HepG2 (cell line): ENCODE data around the gene VWA1. TPM values are rescaled to one million over a fixed set of nuclear protein-coding genes. Genes with fewer than 3 reads are reported as not detected.
A peak's percentile ranks its signal among the peaks of the same experiment; 100 is the strongest.

Experiments
- ATAC-seq: fragments of 200-7000 bp; cut with Tn5 transposase; 3 replicates; pipeline ENCODE4 v1.9.1; 2020; ENCODE audit warnings: mild to moderate bottlenecking, moderate library complexity
- BruUV-seq: library from RNA; stranded (reverse); fragments of 400-500 nt; replicated peaks from 2 replicates; lab custom pipeline; 2021; lab: Mats Ljungman, UMichigan
- CTCF ChIA-PET: fragments of 300-600 bp; formaldehyde crosslinking; extraction: SDS; loops from one replicate; lab custom pipeline; 2021; ENCODE audit warnings: low total read pairs, inconsistent platforms, low intra/inter-chr PET ratio; lab: Yijun Ruan, JAX
- POLR2A ChIA-PET: fragments of 350-600 bp; sonication (Branson Sonifier 250); formaldehyde crosslinking; loops from one replicate; lab custom pipeline; 2020; ENCODE audit warnings: antibody characterized with exemption, inconsistent platforms; lab: Yijun Ruan, JAX
- DNase-seq: peaks from one replicate; pipeline ENCODE4 v3.0.0-alpha.2; 2015; ENCODE audit warnings: low spot score
- FAIRE-seq: peaks from 3 replicates; lab custom pipeline; 2011; peaks lifted over from hg19 to GRCh38; lab: Jason Lieb, UNC
- H2AFZ ChIP-seq: one replicate; pipeline ENCODE4 v1.6.1; 2011; ENCODE audit warnings: low read length, inconsistent platforms
- H3K27ac ChIP-seq: fragments of 300-600 bp; 3 replicates; pipeline ENCODE4 v1.8.0; 2011; ENCODE audit warnings: mixed run types, mild to moderate bottlenecking, mixed read lengths, low read length, inconsistent platforms; ENCODE audit not compliant: insufficient read depth; ENCODE audit errors: extremely low read length
- H3K27me3 ChIP-seq, 2 experiments: fragments of 200-600 bp in 1 of 2; 2 replicates in 1 of 2; 3 replicates in 1 of 2; pipeline versions ENCODE4 v1.6.0 to v1.8.0; 2011; ENCODE audit warnings: low read length in 2 of 2, mild to moderate bottlenecking in 2 of 2, moderate library complexity in 2 of 2, inconsistent platforms in 1 of 2; ENCODE audit not compliant: insufficient read depth in 2 of 2, control insufficient read depth in 1 of 2
- H3K36me3 ChIP-seq, 2 experiments: fragments of 200-600 bp in 1 of 2; replicated peaks in 1 of 2; 2 replicates in 1 of 2; 3 replicates in 1 of 2; pipeline versions ENCODE4 v1.5.1 to v1.8.0; 2011; ENCODE audit warnings: low read length in 2 of 2, inconsistent platforms in 1 of 2; ENCODE audit not compliant: insufficient read depth in 2 of 2, control insufficient read depth in 1 of 2
- H3K4me1 ChIP-seq: 2 replicates; pipeline ENCODE4 v1.5.1; 2012; ENCODE audit warnings: low read length, inconsistent platforms; ENCODE audit not compliant: insufficient read depth
- H3K4me2 ChIP-seq: 2 replicates; pipeline ENCODE4 v1.6.0; 2011; ENCODE audit warnings: low read depth, low read length, inconsistent platforms
- H3K4me3 ChIP-seq, 3 experiments: fragments of 200-600 bp in 1 of 3; sonication (generic), shearing (Covaris generic) in 1 of 3; replicated peaks in 1 of 3; 2 replicates each; pipeline ENCODE4 v1.5.1; 2011 to 2016; ENCODE audit warnings: low read length in 3 of 3, inconsistent platforms in 2 of 3, low read depth in 2 of 3, mild to moderate bottlenecking in 2 of 3, control low read depth in 1 of 3, mixed read lengths in 1 of 3; ENCODE audit not compliant: insufficient read depth in 1 of 3
- H3K79me2 ChIP-seq: one replicate; pipeline ENCODE4 v1.6.1; 2011; ENCODE audit warnings: low read length, inconsistent platforms; ENCODE audit not compliant: insufficient read depth
- H3K9ac ChIP-seq: 2 replicates; pipeline ENCODE4 v1.6.0; 2011; ENCODE audit warnings: mild to moderate bottlenecking, low read depth, low read length, inconsistent platforms; ENCODE audit not compliant: insufficient read depth
- H3K9me3 ChIP-seq: 2 replicates; pipeline ENCODE4 v1.5.1; 2012; ENCODE audit warnings: mild to moderate bottlenecking, low read length
- H4K20me1 ChIP-seq: 2 replicates; pipeline ENCODE4 v1.6.0; 2011; ENCODE audit warnings: inconsistent platforms, mild to moderate bottlenecking, low read length, moderate library complexity; ENCODE audit not compliant: insufficient read depth
- KLF12 ChIP-seq: sonication (generic); formaldehyde crosslinking; IDR thresholded peaks from 2 replicates; pipeline ENCODE4 v1.4.0; 2020; ENCODE audit warnings: missing genetic modification reagents, borderline replicate concordance
- NR2F6 ChIP-seq, 2 experiments: IDR thresholded peaks; 2 replicates each; pipeline ENCODE4 v1.6.1; 2016; ENCODE audit warnings: antibody characterized with exemption in 1 of 2, mild to moderate bottlenecking in 1 of 2
- PRDM15 ChIP-seq: sonication (generic); formaldehyde crosslinking; IDR thresholded peaks from 2 replicates; pipeline ENCODE4 v1.4.0; 2020; ENCODE audit warnings: missing genetic modification reagents
- RBM22 ChIP-seq: fragments of 200-400 bp; formaldehyde crosslinking; optimal IDR thresholded peaks from 2 replicates; pipeline ENCODE3; 2017; ENCODE audit warnings: mild to moderate bottlenecking, low read length, moderate library complexity
- RFXAP ChIP-seq: sonication (generic); formaldehyde crosslinking; IDR thresholded peaks from 2 replicates; pipeline ENCODE4 v1.4.0; 2020; ENCODE audit warnings: missing genetic modification reagents, borderline replicate concordance
- ZBTB1 ChIP-seq: sonication (generic); formaldehyde crosslinking; IDR thresholded peaks from 2 replicates; pipeline ENCODE4 v1.4.0; 2020; ENCODE audit warnings: missing genetic modification reagents, borderline replicate concordance
- ZBTB8A ChIP-seq: sonication (generic); formaldehyde crosslinking; IDR thresholded peaks from 2 replicates; pipeline ENCODE4 v1.4.0; 2020; ENCODE audit warnings: mild to moderate bottlenecking, low read depth, missing genetic modification reagents, borderline replicate concordance
- ZFYVE20 ChIP-seq: sonication (generic); formaldehyde crosslinking; IDR thresholded peaks from 2 replicates; pipeline ENCODE4 v1.8.0; 2023; ENCODE audit warnings: low read depth, mild to moderate bottlenecking, moderate library complexity, missing genetic modification reagents, borderline replicate concordance
- ZNF230 ChIP-seq: sonication (generic); formaldehyde crosslinking; IDR thresholded peaks from 2 replicates; pipeline ENCODE4 v1.4.0; 2020; ENCODE audit warnings: mild to moderate bottlenecking, missing genetic modification reagents
- ZNF275 ChIP-seq: sonication (generic); formaldehyde crosslinking; IDR thresholded peaks from 2 replicates; pipeline ENCODE4 v1.8.0; 2022; ENCODE audit warnings: missing genetic modification reagents, mild to moderate bottlenecking, inconsistent platforms, borderline replicate concordance
- ZNF713 ChIP-seq: sonication (generic); formaldehyde crosslinking; IDR thresholded peaks from 2 replicates; pipeline ENCODE4 v1.4.0; 2020; ENCODE audit warnings: mild to moderate bottlenecking, missing genetic modification reagents
- WGBS: methylation state at CpG from one replicate; pipeline ENCODE4 v1.1.6; 2017; ENCODE audit warnings: low lambda C conversion rate; 5-methylcytosine and 5-hydroxymethylcytosine counted together
- in situ Hi-C: cut with HindIII; loops from 2 replicates; pipeline ENCODE4 v1.10.0; 2017; ENCODE audit warnings: low pct_unique_long_range_greater_than_20kb; ENCODE audit not compliant: extremely low pct_ligation_motif_present
- intact Hi-C: fragments of 100-400 bp; cut with micrococcal nuclease; formaldehyde crosslinking; loops from one replicate; pipeline ENCODE4 v1.10.0; 2022; ENCODE audit not compliant: unreplicated experiment
- polyA plus RNA-seq, 8 experiments: library from polyadenylated mRNA; depleted of rRNA in 3 of 8; stranded (reverse) in 7 of 8; unstranded in 1 of 8; fragments of >200 nt; fragmentation: Illumina TruSeq in 4 of 8; extraction: Trizol in 4 of 8; gene quantifications; 2 replicates each; pipeline versions ENCODE4 v1.2.1 to v1.2.3, GENCODE V29; 2011 to 2016; ENCODE audit warnings: low read depth in 4 of 8, missing spikeins in 1 of 8, mixed read lengths in 1 of 8; ENCODE audit not compliant: insufficient read depth in 1 of 8
- total RNA-seq, 5 experiments: library from RNA; depleted of rRNA; stranded (reverse); fragments of >200 nt; fragmentation: Illumina TruSeq; extraction: Trizol; gene quantifications; 2 replicates each; pipeline ENCODE4 v1.2.3, GENCODE V29; 2016; ENCODE audit warnings: low read depth in 1 of 5

The VWA1 gene
- total and polyA plus RNA-seq, 2 of the 13 experiments (the other 11 are each of a cell fraction or from before 2014, with no cell fraction given), result 40.9 to 57.5 TPM

GRCh38 chr1:1385931-1386330 is 49.6 kb upstream of the VWA1 start:
- Histone ChIP-seq H3K27me3 (no peaks in the 10 kb centered on the region), H4K20me1 (no peaks in the 10 kb centered on the region), H3K36me3 (peaks cover 23 to 52% of the 10 kb centered on the region in 2 experiments), H3K27ac (no peak overlapping the region), H3K4me3 (no peak overlapping the region), H3K4me1 (peaks cover 26% of the 10 kb centered on the region), H3K4me2 (no peak overlapping the region), H3K9ac (no peak overlapping the region), H3K79me2 (no peaks in the 10 kb centered on the region), H2AFZ (no peak overlapping the region), H3K9me3 (no peaks in the 10 kb centered on the region)
- ATAC-seq (no peak), FAIRE-seq (no peak), DNase-seq (no peak)
- intact Hi-C loops (no loop called here), in situ Hi-C loops (no loop called here)
- no TSS peak for BruUV-seq
- POLR2A ChIA-PET, result interaction anchor here (0.6 to 6.1 kb wide), 3 partner anchors 11 to 45 kb away, joined by 3 to 43 read pairs (median 5); partner anchors contain the start of genes AURKAIP1 and CCNL2
- CTCF ChIA-PET, result no interaction called here
- TF ChIP-seq RBM22 (peak; percentile 54), ZNF713 (CRISPR knock-in tag) (no peak)
- WGBS, result 95% methylated on average over 8 of the region's 8 CpGs

GRCh38 chr1:1387098-1388077 is 48.1 kb upstream of the VWA1 start:
- in situ Hi-C loops, result no loop called here
- no peak for DNase-seq
- FAIRE-seq, result no peak
- Histone ChIP-seq H3K4me2 (no peak overlapping the region), H3K4me3 (no peak overlapping the region), H3K27me3 (no peaks in the 10 kb centered on the region), H3K9ac (no peak overlapping the region), H3K79me2 (peaks cover 2% of the 10 kb centered on the region), H2AFZ (no peak overlapping the region), H3K9me3 (no peaks in the 10 kb centered on the region), H3K27ac (no peak overlapping the region), H4K20me1 (no peaks in the 10 kb centered on the region; the same call in 1 of the 2 replicates), H3K36me3 (peaks cover 26 to 66% of the 10 kb centered on the region in 2 experiments), H3K4me1 (peaks cover 23% of the 10 kb centered on the region)
- intact Hi-C loops, result no loop called here
- 98% methylated on average over 41 of the region's 50 CpGs for WGBS
- no peak for ATAC-seq
- ChIA-PET POLR2A (interaction anchor here (1.0 to 6.1 kb wide), 3 partner anchors 9 to 14 kb away, joined by 3 to 43 read pairs (median 13); partner anchors contain the start of genes AURKAIP1 and CCNL2), CTCF (no interaction called here)
- BruUV-seq, result TSS peak; percentile 38
- no peak for TF ChIP-seq ZFYVE20
- TF ChIP-seq ZBTB1 (CRISPR knock-in tag), result no peak
- no peak for TF ChIP-seq ZNF230 (CRISPR knock-in tag)
- no peak for TF ChIP-seq ZBTB8A
- no peak for TF ChIP-seq PRDM15
- peak; percentile 18; the same call in 1 of the 2 replicates for TF ChIP-seq NR2F6 (IDR thresholded peaks at IDR 0.05)
- 0 out of 2 replicates have a peak, but pooled peaks have one; percentile 28 for TF ChIP-seq NR2F6 (CRISPR knock-in tag; IDR thresholded peaks at IDR 0.05)
- TF ChIP-seq RFXAP (CRISPR knock-in tag), result no peak
- TF ChIP-seq ZNF275 (CRISPR knock-in tag), result no peak
- TF ChIP-seq KLF12, result no peak
